ENCODE results near the gene PNMA8C.

The PNMA8C gene

DNA sequence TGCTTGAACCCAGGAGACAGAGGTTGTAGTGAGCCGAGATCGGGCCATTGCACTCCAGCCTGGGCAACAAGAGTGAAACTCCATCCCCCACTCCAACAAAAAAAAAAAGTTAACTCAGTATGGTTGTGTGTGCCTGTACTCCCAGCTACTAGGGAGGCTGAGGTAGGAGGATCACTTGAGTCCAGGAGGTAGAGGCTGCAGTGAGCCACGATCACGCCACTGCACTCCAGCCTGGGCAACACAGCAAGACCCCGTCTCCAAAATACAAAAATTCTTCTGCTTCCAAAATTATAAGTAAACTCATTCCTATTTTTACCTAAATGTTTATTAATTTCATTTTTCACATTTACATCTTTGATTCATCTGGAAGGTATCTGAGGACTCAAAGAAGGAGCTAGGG, 28.2 kb upstream of the PNMA8C start:
- H3K4me3 ChIP-seq (replicated peaks; ENCODE audit: low read depth, low read length), result no peak overlapping the region
- no peak for DNase-seq (ENCODE audit: low read depth)
- TF ChIP-seq, protein P1, sequence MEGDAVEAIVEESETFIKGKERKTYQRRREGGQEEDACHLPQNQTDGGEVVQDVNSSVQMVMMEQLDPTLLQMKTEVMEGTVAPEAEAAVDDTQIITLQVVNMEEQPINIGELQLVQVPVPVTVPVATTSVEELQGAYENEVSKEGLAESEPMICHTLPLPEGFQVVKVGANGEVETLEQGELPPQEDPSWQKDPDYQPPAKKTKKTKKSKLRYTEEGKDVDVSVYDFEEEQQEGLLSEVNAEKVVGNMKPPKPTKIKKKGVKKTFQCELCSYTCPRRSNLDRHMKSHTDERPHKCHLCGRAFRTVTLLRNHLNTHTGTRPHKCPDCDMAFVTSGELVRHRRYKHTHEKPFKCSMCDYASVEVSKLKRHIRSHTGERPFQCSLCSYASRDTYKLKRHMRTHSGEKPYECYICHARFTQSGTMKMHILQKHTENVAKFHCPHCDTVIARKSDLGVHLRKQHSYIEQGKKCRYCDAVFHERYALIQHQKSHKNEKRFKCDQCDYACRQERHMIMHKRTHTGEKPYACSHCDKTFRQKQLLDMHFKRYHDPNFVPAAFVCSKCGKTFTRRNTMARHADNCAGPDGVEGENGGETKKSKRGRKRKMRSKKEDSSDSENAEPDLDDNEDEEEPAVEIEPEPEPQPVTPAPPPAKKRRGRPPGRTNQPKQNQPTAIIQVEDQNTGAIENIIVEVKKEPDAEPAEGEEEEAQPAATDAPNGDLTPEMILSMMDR (IDR thresholded peaks at IDR 0.05; ENCODE audit: low read length, missing control alignments), result no peak

DNA sequence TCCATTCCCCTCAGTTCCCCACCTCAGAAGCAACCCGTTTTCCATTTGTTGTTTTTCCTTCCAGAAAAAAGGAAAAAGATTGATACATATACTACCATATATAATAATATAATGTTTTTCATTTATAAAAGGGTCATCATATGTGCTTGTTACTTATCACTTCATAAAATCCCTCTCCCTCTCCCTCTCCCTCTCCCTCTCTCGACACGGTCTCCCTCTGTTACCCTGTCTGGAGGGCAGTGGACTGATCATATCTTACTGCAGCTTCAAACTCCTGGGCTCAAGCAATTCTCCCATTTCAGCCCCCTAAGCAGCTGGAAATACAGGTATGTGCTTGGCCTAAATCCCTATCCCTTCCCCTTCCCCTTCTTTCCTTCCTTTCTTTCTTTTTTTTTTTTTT, 25.5 kb upstream of the PNMA8C start:
- TF ChIP-seq, protein P1 (IDR thresholded peaks at IDR 0.05; ENCODE audit: low read length, missing control alignments), result no peak
- no peak for DNase-seq (ENCODE audit: low read depth)
- H3K4me3 ChIP-seq (replicated peaks; ENCODE audit: low read depth, low read length), result no peak overlapping the region

DNA sequence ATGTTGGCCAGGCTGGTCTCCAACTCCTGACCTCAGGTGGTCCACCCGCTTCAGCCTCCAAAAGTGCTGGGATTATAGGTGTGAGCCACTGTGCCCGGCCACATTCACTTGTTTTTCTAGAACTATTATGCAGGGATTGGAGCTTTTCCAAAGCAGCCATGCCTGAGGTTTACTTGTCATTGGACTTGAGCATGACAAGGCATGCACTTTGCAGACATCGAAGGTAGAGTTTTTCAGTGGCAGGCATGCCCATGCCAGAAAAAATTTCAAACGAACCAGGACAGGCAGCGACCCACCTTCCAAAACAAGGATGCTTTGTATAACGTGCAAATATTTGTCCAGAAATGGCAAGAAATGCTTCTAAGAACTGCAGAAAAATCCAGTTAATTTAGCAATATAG, 24.9 kb upstream of the PNMA8C start:
- TF ChIP-seq, protein P1 (IDR thresholded peaks at IDR 0.05; ENCODE audit: low read length, missing control alignments), result no peak
- DNase-seq (ENCODE audit: low read depth), result no peak
- H3K4me3 ChIP-seq (replicated peaks; ENCODE audit: low read depth, low read length), result no peak overlapping the region

DNA sequence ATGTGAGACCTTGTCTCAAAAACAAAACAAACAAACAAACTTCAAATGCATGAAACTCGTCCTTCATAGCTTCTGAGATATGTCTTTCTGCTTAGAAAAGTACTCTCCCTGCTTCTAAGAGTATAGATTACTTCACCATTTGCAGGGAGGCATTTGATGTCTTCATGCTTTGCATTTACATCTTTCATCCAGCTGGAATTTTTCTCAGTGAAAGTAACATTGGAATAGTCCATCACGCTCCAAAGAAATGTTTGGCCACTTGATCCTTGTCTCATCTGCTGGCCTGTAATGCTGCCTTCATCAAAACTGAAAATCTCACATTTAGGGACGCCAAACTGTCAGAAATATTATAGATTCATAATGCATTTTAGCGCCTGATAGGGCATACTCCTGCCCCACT, 23.4 kb upstream of the PNMA8C start:
- TF ChIP-seq, protein P1 (IDR thresholded peaks at IDR 0.05; ENCODE audit: low read length, missing control alignments), result no peak
- no peak overlapping the region for H3K4me3 ChIP-seq (replicated peaks; ENCODE audit: low read depth, low read length)
- no peak for DNase-seq (ENCODE audit: low read depth)

DNA sequence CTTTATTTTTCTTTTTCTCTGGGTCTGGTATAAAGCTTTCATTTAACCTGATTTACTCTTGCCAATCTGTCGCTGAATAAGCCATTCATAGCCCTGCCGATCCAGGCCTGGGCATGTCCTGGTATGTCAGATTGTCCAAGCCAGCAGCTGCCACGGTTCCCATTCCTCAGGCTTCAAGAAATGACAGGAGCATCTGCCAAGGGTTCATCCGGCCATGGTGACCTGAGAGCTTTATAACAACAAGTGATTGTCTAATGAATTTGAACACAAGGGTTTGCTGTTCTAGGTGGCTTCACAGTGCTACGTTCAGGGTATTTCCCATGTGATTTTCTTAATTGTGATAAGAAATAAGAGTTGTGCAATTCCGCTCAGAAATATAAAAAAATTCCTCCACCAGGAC, 22.6 kb upstream of the PNMA8C start:
- TF ChIP-seq, protein P1 (IDR thresholded peaks at IDR 0.05; ENCODE audit: low read length, missing control alignments), result no peak
- H3K4me3 ChIP-seq (replicated peaks; ENCODE audit: low read depth, low read length), result no peak overlapping the region
- DNase-seq (ENCODE audit: low read depth), result no peak

DNA sequence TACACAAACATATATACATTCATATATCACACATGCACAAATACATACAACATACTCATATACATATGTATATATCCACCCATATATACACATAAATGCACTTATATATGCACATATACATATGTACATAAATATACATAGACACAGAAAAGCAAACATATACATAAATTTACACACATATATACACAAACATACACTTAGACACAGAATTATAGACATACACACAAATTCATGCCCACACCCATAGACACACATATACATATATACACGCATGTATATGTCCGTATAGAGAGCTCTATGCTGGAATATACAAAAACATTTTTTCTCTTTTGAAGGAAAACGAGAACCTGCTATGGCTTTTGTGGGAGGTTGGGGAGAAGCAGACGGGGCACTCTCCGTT, 22.0 kb upstream of the PNMA8C start:
- TF ChIP-seq, protein P1 (IDR thresholded peaks at IDR 0.05; ENCODE audit: low read length, missing control alignments), result no peak
- no peak for DNase-seq (ENCODE audit: low read depth)
- no peak overlapping the region for H3K4me3 ChIP-seq (replicated peaks; ENCODE audit: low read depth, low read length)

DNA sequence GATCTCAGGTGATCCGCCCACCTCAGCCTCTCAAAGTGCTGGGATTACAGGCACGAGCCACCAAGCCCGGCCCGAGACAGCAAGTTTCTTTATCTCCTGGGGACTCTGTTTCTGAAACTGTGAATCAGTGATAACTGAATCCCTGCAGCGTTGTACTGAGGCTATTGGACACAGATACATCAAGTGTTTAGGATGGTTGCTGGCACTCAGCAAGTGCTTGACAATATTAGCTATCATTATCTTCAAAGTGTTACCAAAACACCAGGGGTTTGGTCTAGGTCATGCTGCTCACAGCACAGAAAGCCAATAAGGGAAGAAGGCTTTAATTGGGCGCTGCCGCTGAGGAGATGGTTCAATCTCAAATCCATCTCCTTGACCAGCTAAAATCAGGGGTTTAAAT, 20.5 kb upstream of the PNMA8C start:
- H3K4me3 ChIP-seq (replicated peaks; ENCODE audit: low read depth, low read length), result no peak overlapping the region
- no peak for DNase-seq (ENCODE audit: low read depth)
- TF ChIP-seq, protein P1 (IDR thresholded peaks at IDR 0.05; ENCODE audit: low read length, missing control alignments), result no peak
